Epithelial cell of proximal tubule (primary cell): ENCODE results near the gene ECHS1. TPM values are rescaled to one million over a fixed set of nuclear protein-coding genes. Genes with fewer than 3 reads are reported as not detected.
"Not testable (repeated sequence)": the region's sequence is repeated elsewhere in the genome, so short reads cannot be mapped to it uniquely, and the experiment has no call there.

ENCODE experiments used
- DNase-seq: peaks from one replicate; pipeline ENCODE4 v3.0.0-alpha.2; 2011; ENCODE audit warnings: low read depth
- H3K4me3 ChIP-seq: 2 replicates; pipeline ENCODE4 v1.5.1; 2011; ENCODE audit warnings: low read depth, mild to moderate bottlenecking, low read length
- CTCF ChIP-seq: conservative IDR thresholded peaks from 2 replicates; pipeline ENCODE4 v1.5.1; 2012; ENCODE audit warnings: low read depth, mild to moderate bottlenecking, low read length
- total RNA-seq: library from RNA; depleted of rRNA; stranded (reverse); fragments of >200 nt; gene quantifications from 2 replicates; pipeline ENCODE4 v1.2.3, GENCODE V29; 2015

The ECHS1 gene
- total RNA-seq, 1 donor from 2014 or later: 130 TPM

- no peak overlapping the region for H3K4me3 ChIP-seq
- no peak for DNase-seq
- no peak for TF ChIP-seq CTCF
Observed at GRCh38 chr10:133375357-133376115, 2.4 kb upstream of the ECHS1 start.

- no peak for DNase-seq
- TF ChIP-seq CTCF: no peak
- H3K4me3 ChIP-seq: peak overlapping the region; percentile 77
Observed at GRCh38 chr10:133372507-133372906, 647 bp downstream of the ECHS1 start.

- no peak overlapping the region for H3K4me3 ChIP-seq
- DNase-seq: no peak
- TF ChIP-seq CTCF: no peak
Observed at GRCh38 chr10:133370030-133370786, 2.9 kb downstream of the ECHS1 start.

GRCh38 chr10:133368153-133368552 lies 5.0 kb downstream of the ECHS1 start:
- no peak overlapping the region for H3K4me3 ChIP-seq
- no peak for TF ChIP-seq CTCF
- no peak for DNase-seq

GRCh38 chr10:133367461-133367860 lies 5.7 kb downstream of the ECHS1 start:
- not testable (repeated sequence) for DNase-seq, H3K4me3 ChIP-seq

- no peak for TF ChIP-seq CTCF
- no peak overlapping the region for H3K4me3 ChIP-seq
- DNase-seq: no peak
Observed at GRCh38 chr10:133366751-133367150, 6.4 kb downstream of the ECHS1 start.

- TF ChIP-seq CTCF: no peak
- no peak for DNase-seq
- no peak overlapping the region for H3K4me3 ChIP-seq
Observed at GRCh38 chr10:133366130-133366478, 7.0 kb downstream of the ECHS1 start.
